Ishikawa (cell line): Measurements from ENCODE around the gene HSF2.

Source experiments
- CEBPB ChIP-seq: IDR thresholded peaks from 2 replicates; pipeline ENCODE4 v1.6.1; 2012
- EGR1 ChIP-seq: IDR thresholded peaks from 2 replicates; pipeline ENCODE4 v1.6.1; 2012
- EP300 ChIP-seq: IDR thresholded peaks from 2 replicates; pipeline ENCODE4 v1.6.1; 2012; ENCODE audit warnings: borderline replicate concordance
- MAX ChIP-seq: IDR thresholded peaks from 2 replicates; pipeline ENCODE4 v1.6.1; 2012
- RAD21 ChIP-seq: IDR thresholded peaks from 2 replicates; pipeline ENCODE4 v1.6.1; 2012; ENCODE audit warnings: low read depth
- REST ChIP-seq: IDR thresholded peaks from 2 replicates; pipeline ENCODE4 v1.6.1; 2012; ENCODE audit warnings: low read depth, mild to moderate bottlenecking
- TCF12 ChIP-seq: IDR thresholded peaks from 2 replicates; pipeline ENCODE4 v1.6.1; 2012; ENCODE audit warnings: low read depth
- TEAD4 ChIP-seq: IDR thresholded peaks from 2 replicates; pipeline ENCODE4 v1.6.1; 2012
- YY1 ChIP-seq: IDR thresholded peaks from 2 replicates; pipeline ENCODE4 v1.6.1; 2012; ENCODE audit warnings: low read depth

- TF ChIP-seq EGR1 = no peak
- no peak for TF ChIP-seq MAX
- no peak for TF ChIP-seq YY1
- no peak for TF ChIP-seq EP300
- no peak for TF ChIP-seq TEAD4
- TF ChIP-seq TCF12 = no peak
- no peak for TF ChIP-seq REST
- TF ChIP-seq CEBPB = no peak
- no peak for TF ChIP-seq RAD21
Measured at GRCh38 chr6:122408702-122409458, 9.4 kb downstream of the HSF2 start.
